Endodermal cell (in vitro differentiated cells): ENCODE data around the gene AUTS2. TPM values are rescaled to one million over a fixed set of nuclear protein-coding genes. Genes with fewer than 3 reads are reported as not detected.

Experiments used
- DNase-seq: peaks from one replicate; pipeline ENCODE4 v3.0.0-alpha.2; 2017
- H3K27ac ChIP-seq: 2 replicates; pipeline ENCODE4 v1.5.1; 2013; ENCODE audit warnings: mild to moderate bottlenecking, low read depth, low read length, moderate library complexity
- H3K27me3 ChIP-seq: 2 replicates; pipeline ENCODE4 v1.6.1; 2013; ENCODE audit warnings: mild to moderate bottlenecking, low read length, moderate library complexity; ENCODE audit not compliant: insufficient read depth, control insufficient read depth, poor library complexity, severe bottlenecking
- H3K36me3 ChIP-seq: 2 replicates; pipeline ENCODE4 v1.7.0; 2013; ENCODE audit warnings: mild to moderate bottlenecking, low read length, moderate library complexity; ENCODE audit not compliant: control insufficient read depth, insufficient read depth
- H3K4me1 ChIP-seq: one replicate; pipeline ENCODE4 v1.7.0; 2013; ENCODE audit warnings: low read length; ENCODE audit not compliant: control insufficient read depth, insufficient read depth
- H3K4me3 ChIP-seq: 2 replicates; pipeline ENCODE4 v1.5.1; 2013; ENCODE audit warnings: mild to moderate bottlenecking, low read length, moderate library complexity
- H3K9ac ChIP-seq: 2 replicates; pipeline ENCODE4 v1.6.1; 2013; ENCODE audit warnings: mild to moderate bottlenecking, low read length, moderate library complexity; ENCODE audit not compliant: poor library complexity, severe bottlenecking; ENCODE audit errors: extremely low read depth
- H3K9me3 ChIP-seq: 2 replicates; pipeline ENCODE4 v1.6.1; 2013; ENCODE audit warnings: mild to moderate bottlenecking, low read length, moderate library complexity; ENCODE audit not compliant: control insufficient read depth
- H3K27ac Mint-ChIP-seq: 2 replicates; pipeline ENCODE4 v1.8.0; 2020; ENCODE audit warnings: mixed read lengths
- H3K27me3 Mint-ChIP-seq: 2 replicates; pipeline ENCODE4 v1.8.0; 2021; ENCODE audit warnings: mild to moderate bottlenecking, mixed read lengths; ENCODE audit not compliant: insufficient read depth
- H3K36me3 Mint-ChIP-seq: 2 replicates; pipeline ENCODE4 v1.8.0; 2020; ENCODE audit warnings: low read depth, mixed read lengths
- H3K4me1 Mint-ChIP-seq: 2 replicates; pipeline ENCODE4 v1.8.0; 2020; ENCODE audit warnings: mixed read lengths
- H3K4me3 Mint-ChIP-seq: 2 replicates; pipeline ENCODE4 v1.8.0; 2020; ENCODE audit warnings: mild to moderate bottlenecking, moderate library complexity, mixed read lengths
- H3K9me3 Mint-ChIP-seq: 2 replicates; pipeline ENCODE4 v1.8.0; 2020; ENCODE audit warnings: mild to moderate bottlenecking, mixed read lengths
- WGBS, 2 experiments: methylation state at CpG; one replicate each; pipeline versions ENCODE4 v1.1.5 to v1.1.7; 2013; ENCODE audit warnings: missing lambda C conversion rate in 2 of 2, mixed read lengths in 1 of 2; ENCODE audit not compliant: insufficient coverage in 1 of 2, insufficient read length in 1 of 2; 5-methylcytosine and 5-hydroxymethylcytosine counted together
- total RNA-seq, 2 donors: library from RNA; stranded (reverse); fragmentation: NEBNext Ultra II Directional in 1 of 2; extraction: Animal tissue kit (Norgen Biotek cat#: 25700) in 1 of 2; gene quantifications; 2 replicates in 1 of 2; 3 replicates in 1 of 2; pipeline ENCODE4 v1.2.1, GENCODE V29; 2021
- TF ChIP-seq, protein P1 (sequence below): fragments of 200-600 bp; sonication (generic); conservative IDR thresholded peaks from 2 replicates; pipeline ENCODE4 v1.5.0; 2021; ENCODE audit warnings: antibody characterized with exemption, mild to moderate bottlenecking

Gene AUTS2
- total RNA-seq, 2 donors from 2014 or later: 76.8 to 106 TPM

DNA sequence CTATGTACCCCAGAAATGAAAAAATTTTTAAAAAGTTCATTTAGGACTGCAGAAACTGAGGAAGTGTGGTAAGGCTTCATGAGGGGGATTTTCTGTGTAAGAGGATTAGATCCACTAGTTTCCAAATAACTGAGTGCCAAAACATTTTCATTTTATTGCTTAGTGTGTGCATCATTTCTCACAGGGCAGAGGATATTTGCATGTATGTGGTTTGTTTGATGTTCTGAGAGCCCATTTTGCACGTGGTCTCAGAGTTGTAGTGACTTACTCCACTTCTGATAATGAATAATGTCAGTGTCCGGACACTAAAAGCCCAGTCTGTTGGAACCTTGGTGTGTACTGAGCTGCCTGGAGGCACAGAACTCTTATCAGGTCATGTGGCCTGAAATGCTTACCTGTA is 299.9 kb downstream of the AUTS2 start:
- H3K27ac Mint-ChIP-seq: no peak overlapping the region
- H3K9me3 Mint-ChIP-seq: no peaks in the 10 kb centered on the region
- no peak for DNase-seq
- Histone ChIP-seq H3K4me3 (no peak overlapping the region), H3K4me1 (no peaks in the 10 kb centered on the region), H3K27me3 (no peaks in the 10 kb centered on the region), H3K27ac (no peak overlapping the region), H3K36me3 (no peaks in the 10 kb centered on the region), H3K9ac (no peak overlapping the region), H3K9me3 (peaks cover 5% of the 10 kb centered on the region)
- H3K4me1 Mint-ChIP-seq: peaks cover 24% of the 10 kb centered on the region
- H3K27me3 Mint-ChIP-seq: no peaks in the 10 kb centered on the region
- H3K36me3 Mint-ChIP-seq: no peaks in the 10 kb centered on the region
- TF ChIP-seq, protein P1, sequence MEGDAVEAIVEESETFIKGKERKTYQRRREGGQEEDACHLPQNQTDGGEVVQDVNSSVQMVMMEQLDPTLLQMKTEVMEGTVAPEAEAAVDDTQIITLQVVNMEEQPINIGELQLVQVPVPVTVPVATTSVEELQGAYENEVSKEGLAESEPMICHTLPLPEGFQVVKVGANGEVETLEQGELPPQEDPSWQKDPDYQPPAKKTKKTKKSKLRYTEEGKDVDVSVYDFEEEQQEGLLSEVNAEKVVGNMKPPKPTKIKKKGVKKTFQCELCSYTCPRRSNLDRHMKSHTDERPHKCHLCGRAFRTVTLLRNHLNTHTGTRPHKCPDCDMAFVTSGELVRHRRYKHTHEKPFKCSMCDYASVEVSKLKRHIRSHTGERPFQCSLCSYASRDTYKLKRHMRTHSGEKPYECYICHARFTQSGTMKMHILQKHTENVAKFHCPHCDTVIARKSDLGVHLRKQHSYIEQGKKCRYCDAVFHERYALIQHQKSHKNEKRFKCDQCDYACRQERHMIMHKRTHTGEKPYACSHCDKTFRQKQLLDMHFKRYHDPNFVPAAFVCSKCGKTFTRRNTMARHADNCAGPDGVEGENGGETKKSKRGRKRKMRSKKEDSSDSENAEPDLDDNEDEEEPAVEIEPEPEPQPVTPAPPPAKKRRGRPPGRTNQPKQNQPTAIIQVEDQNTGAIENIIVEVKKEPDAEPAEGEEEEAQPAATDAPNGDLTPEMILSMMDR: no peak
- 85 to 100% methylated on average over 2 of the region's 2 CpGs for whole genome bisulfite sequencing, 2 experiments
- no peak overlapping the region for H3K4me3 Mint-ChIP-seq

DNA sequence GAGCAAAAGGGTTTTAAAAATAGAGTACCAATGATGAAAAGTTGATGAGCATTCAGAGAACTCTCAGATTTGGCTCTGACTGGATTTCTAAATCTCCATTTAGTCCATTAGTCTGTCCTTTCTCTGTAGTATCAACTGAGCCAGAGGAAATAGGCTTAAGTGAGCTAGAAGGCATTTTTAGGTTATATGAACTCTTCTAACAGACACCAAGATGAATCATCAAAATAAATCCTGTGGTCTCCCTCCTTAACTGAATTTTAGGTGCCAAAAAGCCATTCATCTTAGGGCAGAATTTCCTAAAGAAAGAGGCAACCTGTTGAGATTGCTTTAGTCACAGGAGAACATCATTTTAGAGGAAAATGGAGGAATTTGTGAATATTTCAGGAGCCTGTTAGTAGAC is 305.1 kb downstream of the AUTS2 start:
- Mint-ChIP-seq H3K27ac (no peak overlapping the region), H3K4me3 (no peak overlapping the region), H3K4me1 (peaks cover 23% of the 10 kb centered on the region), H3K27me3 (no peaks in the 10 kb centered on the region), H3K9me3 (no peaks in the 10 kb centered on the region), H3K36me3 (no peaks in the 10 kb centered on the region)
- no peak overlapping the region for H3K27ac ChIP-seq
- H3K36me3 ChIP-seq: no peaks in the 10 kb centered on the region
- DNase-seq: no peak
- H3K4me3 ChIP-seq: no peak overlapping the region
- peaks cover 5% of the 10 kb centered on the region for H3K4me1 ChIP-seq
- H3K9ac ChIP-seq: no peak overlapping the region
- TF ChIP-seq, protein P1: no peak
- H3K9me3 ChIP-seq: no peaks in the 10 kb centered on the region
- H3K27me3 ChIP-seq: no peaks in the 10 kb centered on the region

DNA sequence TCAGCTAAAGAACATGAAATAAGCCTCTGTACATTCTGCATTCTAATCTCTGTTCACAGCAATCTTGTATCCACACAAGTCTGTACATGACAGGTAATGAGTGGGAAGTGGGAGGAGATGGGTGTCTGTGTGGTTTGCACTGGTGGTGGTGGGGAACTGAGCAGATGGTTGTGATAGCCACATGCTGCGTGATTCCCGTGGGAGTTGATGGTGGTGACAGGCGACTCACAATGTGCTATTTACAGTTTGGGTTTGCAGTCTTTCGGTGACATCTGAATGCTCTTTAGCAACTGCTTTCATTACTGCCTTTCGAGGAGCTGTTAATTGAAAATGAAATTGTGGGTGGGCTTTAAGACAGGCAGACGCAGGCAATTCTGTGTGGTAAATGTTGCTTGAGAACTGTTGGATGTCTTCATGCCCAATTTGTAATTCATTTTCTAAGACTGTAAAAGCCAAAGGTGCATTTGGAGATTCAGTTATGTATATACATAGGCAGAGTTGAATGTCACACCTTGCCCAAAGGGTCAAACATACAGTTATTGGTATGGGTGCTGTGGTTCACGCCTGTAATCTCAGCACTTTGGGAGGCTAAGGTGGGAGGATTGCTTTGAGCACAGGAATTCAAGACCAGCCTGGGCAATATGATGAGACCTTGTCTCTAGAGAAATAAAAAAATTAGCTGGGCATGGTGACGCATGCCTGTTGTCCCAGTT is 308.2 kb downstream of the AUTS2 start:
- Mint-ChIP-seq H3K4me3 (no peak overlapping the region), H3K36me3 (peaks cover 6% of the 10 kb centered on the region), H3K27ac (no peak overlapping the region), H3K9me3 (peaks cover 3% of the 10 kb centered on the region), H3K27me3 (no peaks in the 10 kb centered on the region), H3K4me1 (peaks cover 16% of the 10 kb centered on the region)
- TF ChIP-seq, protein P1: no peak
- Histone ChIP-seq H3K9ac (no peak overlapping the region), H3K9me3 (peaks cover 13% of the 10 kb centered on the region), H3K27me3 (no peaks in the 10 kb centered on the region), H3K4me1 (peaks cover 5% of the 10 kb centered on the region), H3K4me3 (no peak overlapping the region), H3K36me3 (no peaks in the 10 kb centered on the region), H3K27ac (no peak overlapping the region)
- DNase-seq: no peak
- WGBS, 2 experiments: 89 to 93% methylated on average over 6 to 8 of the region's 8 CpGs
